Measurements from ENCODE around the gene CBR3.

- TF ChIP-seq EZH2 (IDR thresholded peaks at IDR 0.05; ENCODE audit: low read depth), result no peak
- TF ChIP-seq CTCF (conservative IDR thresholded peaks at IDR 0.05), result no peak
Measured at GRCh38 chr21:36175771-36176565, 41.1 kb downstream of the CBR3 start.

Measured in PC-9 (cell line).